ENCODE results near the gene EPOP.

EPOP gene

GRCh38 chr17:38690386-38690785 lies 15.6 kb upstream of the EPOP start:
- Histone ChIP-seq H3K79me2 (ENCODE audit: control insufficient read depth, low read length) (no peaks in the 10 kb centered on the region), H3K27ac (ENCODE audit: low read depth, low read length) (no peak overlapping the region), H3K9me2 (replicated peaks; ENCODE audit: control insufficient read depth, low read length) (no peaks in the 10 kb centered on the region), H3K27me3 (ENCODE audit: control insufficient read depth, low read length) (peaks cover 8% of the 10 kb centered on the region), H4K20me1 (ENCODE audit: control insufficient read depth, insufficient read depth, low read depth, low read length) (no peaks in the 10 kb centered on the region), H3F3A (ENCODE audit: control insufficient read depth, insufficient read depth) (no peaks in the 10 kb centered on the region), H3K9me3 (ENCODE audit: control insufficient read depth, insufficient read depth, low read length) (no peaks in the 10 kb centered on the region), H3K4me1 (ENCODE audit: control insufficient read depth, low read length) (no peaks in the 10 kb centered on the region), H3K4me2 (ENCODE audit: low read length) (no peak overlapping the region), H3K36me3 (ENCODE audit: control insufficient read depth, low read length) (no peaks in the 10 kb centered on the region), H3K4me3 (ENCODE audit: low read length) (no peak overlapping the region)
- TF ChIP-seq CTCF (IDR thresholded peaks at IDR 0.05; ENCODE audit: low read depth, low read length, poor library complexity, severe bottlenecking) (no peak), EZH2phosphoT487 (IDR thresholded peaks at IDR 0.05; ENCODE audit: borderline replicate concordance, low read length) (no peak)

- no peaks in the 10 kb centered on the region for H3K9me3 ChIP-seq (ENCODE audit: control insufficient read depth, insufficient read depth, low read length)
- no peak overlapping the region for H3K27ac ChIP-seq (ENCODE audit: low read depth, low read length)
- H3K4me1 ChIP-seq (ENCODE audit: control insufficient read depth, low read length) = peaks cover 7% of the 10 kb centered on the region
- no peaks in the 10 kb centered on the region for H3F3A ChIP-seq (ENCODE audit: control insufficient read depth, insufficient read depth)
- TF ChIP-seq EZH2phosphoT487 (IDR thresholded peaks at IDR 0.05; ENCODE audit: borderline replicate concordance, low read length) (no peak), CTCF (IDR thresholded peaks at IDR 0.05; ENCODE audit: low read depth, low read length, poor library complexity, severe bottlenecking) (no peak)
- no peaks in the 10 kb centered on the region for H3K79me2 ChIP-seq (ENCODE audit: control insufficient read depth, low read length)
- peaks cover 11% of the 10 kb centered on the region for H3K27me3 ChIP-seq (ENCODE audit: control insufficient read depth, low read length)
- H3K4me2 ChIP-seq (ENCODE audit: low read length) = no peak overlapping the region
- H3K4me3 ChIP-seq (ENCODE audit: low read length) = no peak overlapping the region
- no peaks in the 10 kb centered on the region for H4K20me1 ChIP-seq (ENCODE audit: control insufficient read depth, insufficient read depth, low read depth, low read length)
- no peaks in the 10 kb centered on the region for H3K9me2 ChIP-seq (replicated peaks; ENCODE audit: control insufficient read depth, low read length)
- no peaks in the 10 kb centered on the region for H3K36me3 ChIP-seq (ENCODE audit: control insufficient read depth, low read length)
Observed at GRCh38 chr17:38687286-38687685, 12.5 kb upstream of the EPOP start.

- Histone ChIP-seq H4K20me1 (ENCODE audit: control insufficient read depth, insufficient read depth, low read depth, low read length) (no peaks in the 10 kb centered on the region), H3K9me2 (replicated peaks; ENCODE audit: control insufficient read depth, low read length) (no peaks in the 10 kb centered on the region), H3K4me3 (ENCODE audit: low read length) (no peak overlapping the region), H3K36me3 (ENCODE audit: control insufficient read depth, low read length) (no peaks in the 10 kb centered on the region), H3F3A (ENCODE audit: control insufficient read depth, insufficient read depth) (no peaks in the 10 kb centered on the region), H3K9me3 (ENCODE audit: control insufficient read depth, insufficient read depth, low read length) (no peaks in the 10 kb centered on the region), H3K4me1 (ENCODE audit: control insufficient read depth, low read length) (peaks cover 10% of the 10 kb centered on the region), H3K27ac (ENCODE audit: low read depth, low read length) (no peak overlapping the region), H3K4me2 (ENCODE audit: low read length) (no peak overlapping the region), H3K27me3 (ENCODE audit: control insufficient read depth, low read length) (peaks cover 8% of the 10 kb centered on the region), H3K79me2 (ENCODE audit: control insufficient read depth, low read length) (no peaks in the 10 kb centered on the region)
- no peak for TF ChIP-seq EZH2phosphoT487 (IDR thresholded peaks at IDR 0.05; ENCODE audit: borderline replicate concordance, low read length)
- TF ChIP-seq CTCF (IDR thresholded peaks at IDR 0.05; ENCODE audit: low read depth, low read length, poor library complexity, severe bottlenecking) = no peak
Observed at GRCh38 chr17:38685491-38685890, 10.7 kb upstream of the EPOP start.

GRCh38 chr17:38681096-38681495 lies 6.3 kb upstream of the EPOP start:
- no peaks in the 10 kb centered on the region for H3K79me2 ChIP-seq (ENCODE audit: control insufficient read depth, low read length)
- peaks cover 5% of the 10 kb centered on the region for H3K27me3 ChIP-seq (ENCODE audit: control insufficient read depth, low read length)
- H3K4me3 ChIP-seq (ENCODE audit: low read length) = no peak overlapping the region
- no peaks in the 10 kb centered on the region for H3K9me3 ChIP-seq (ENCODE audit: control insufficient read depth, insufficient read depth, low read length)
- no peak overlapping the region for H3K27ac ChIP-seq (ENCODE audit: low read depth, low read length)
- H3K4me2 ChIP-seq (ENCODE audit: low read length) = no peak overlapping the region
- no peaks in the 10 kb centered on the region for H3F3A ChIP-seq (ENCODE audit: control insufficient read depth, insufficient read depth)
- H3K4me1 ChIP-seq (ENCODE audit: control insufficient read depth, low read length) = peaks cover 25% of the 10 kb centered on the region
- no peak for TF ChIP-seq EZH2phosphoT487 (IDR thresholded peaks at IDR 0.05; ENCODE audit: borderline replicate concordance, low read length)
- no peak for TF ChIP-seq CTCF (IDR thresholded peaks at IDR 0.05; ENCODE audit: low read depth, low read length, poor library complexity, severe bottlenecking)
- H3K9me2 ChIP-seq (replicated peaks; ENCODE audit: control insufficient read depth, low read length) = no peaks in the 10 kb centered on the region
- no peaks in the 10 kb centered on the region for H3K36me3 ChIP-seq (ENCODE audit: control insufficient read depth, low read length)
- no peaks in the 10 kb centered on the region for H4K20me1 ChIP-seq (ENCODE audit: control insufficient read depth, insufficient read depth, low read depth, low read length)
